OCI-M2 (cell line): Measurements from ENCODE around the gene SCML1.

ENCODE experiments used
- DNase-seq: peaks from one replicate; lab custom pipeline; 2025; ENCODE audit not compliant: unreplicated experiment; lab: John Stamatoyannopoulos, UW

The SCML1 gene

DNA sequence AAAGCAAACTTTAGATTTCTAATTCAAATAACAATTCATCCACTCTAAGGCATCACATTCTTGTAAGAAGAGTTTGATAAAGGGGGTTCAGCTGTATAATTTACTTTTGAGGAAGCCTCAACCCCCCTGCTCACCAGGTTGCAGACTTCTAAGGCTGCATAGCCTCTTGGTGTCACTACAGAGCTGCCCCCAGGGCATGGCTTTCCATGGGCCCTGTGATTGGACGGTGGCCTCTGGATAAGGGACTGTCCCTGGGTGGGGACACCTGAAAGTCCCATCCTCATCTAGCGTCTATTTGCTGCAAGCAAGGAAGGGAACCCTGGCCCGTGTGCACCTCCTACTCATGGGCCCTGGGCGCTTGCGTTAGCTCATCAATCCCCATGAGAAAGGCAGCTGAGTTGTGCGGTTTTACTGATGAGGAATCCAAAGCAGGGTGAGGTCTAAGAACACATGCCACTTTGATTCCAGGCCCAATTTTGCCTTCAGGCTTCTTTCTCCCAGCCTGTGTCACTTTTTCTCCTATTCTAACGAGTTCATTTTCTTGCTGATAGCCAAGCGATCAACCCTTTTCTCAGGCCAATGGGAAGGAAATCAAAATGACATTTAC lies 51.8 kb downstream of the SCML1 start:
- DNase-seq, result no peak

DNA sequence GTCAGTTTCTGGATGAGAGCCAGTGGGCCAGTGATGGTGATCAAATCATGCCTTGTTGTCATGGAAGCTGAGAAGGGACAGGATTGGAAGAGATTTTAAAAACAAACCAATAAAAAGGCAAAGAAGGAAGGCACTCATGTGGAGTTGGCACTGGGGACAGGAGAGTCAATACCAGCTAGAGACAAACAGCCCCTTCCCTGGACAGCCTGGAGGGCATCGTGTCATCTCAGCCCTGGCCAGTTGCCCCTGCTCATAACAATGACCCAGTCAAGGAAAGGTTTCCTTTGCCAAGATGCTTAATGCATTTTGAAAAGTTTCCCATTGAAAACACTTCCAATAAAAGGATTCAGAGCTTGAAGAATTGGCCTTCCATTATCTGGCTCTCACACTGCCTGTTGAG lies 55.5 kb downstream of the SCML1 start:
- DNase-seq, result no peak

DNA sequence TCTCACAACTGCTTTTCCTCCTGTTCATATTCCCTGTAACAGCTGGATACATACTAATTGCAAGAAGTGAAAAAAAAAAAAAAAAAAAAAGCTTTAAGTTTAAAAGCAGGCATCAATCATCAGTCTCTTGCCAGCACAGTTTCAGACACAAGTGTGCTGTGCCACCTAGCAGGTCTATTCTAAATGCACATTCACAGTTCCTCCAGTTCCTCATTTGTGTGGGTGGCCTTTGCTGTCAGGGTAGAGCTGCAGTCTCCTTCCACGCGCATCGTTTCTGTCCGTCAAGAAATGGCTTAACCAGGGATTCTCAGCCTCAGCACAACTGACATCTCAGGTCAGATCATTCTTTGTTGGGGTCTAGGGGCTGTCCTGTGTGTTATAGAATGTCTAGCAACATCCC lies 61.6 kb downstream of the SCML1 start:
- DNase-seq, result no peak

DNA sequence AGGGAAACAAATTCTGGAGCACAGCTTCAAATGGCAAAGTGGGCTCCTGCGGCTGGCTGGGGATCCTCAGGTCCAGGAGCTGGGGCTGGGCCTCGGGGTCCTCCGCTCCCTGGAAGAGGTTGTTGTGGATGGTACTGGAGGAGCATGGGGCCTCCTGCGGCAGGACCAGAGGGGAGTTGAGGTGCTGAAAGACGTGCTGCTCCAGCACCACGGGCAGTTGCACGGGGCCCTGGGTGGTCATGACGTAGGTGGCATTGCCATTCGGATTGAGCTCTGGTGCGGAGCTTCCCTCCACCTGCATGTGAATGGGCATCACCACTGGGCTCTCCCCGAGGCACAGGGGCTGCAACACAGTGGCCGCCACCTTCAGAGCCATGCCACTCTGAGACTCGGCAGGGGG lies 64.1 kb downstream of the SCML1 start:
- no peak for DNase-seq

DNA sequence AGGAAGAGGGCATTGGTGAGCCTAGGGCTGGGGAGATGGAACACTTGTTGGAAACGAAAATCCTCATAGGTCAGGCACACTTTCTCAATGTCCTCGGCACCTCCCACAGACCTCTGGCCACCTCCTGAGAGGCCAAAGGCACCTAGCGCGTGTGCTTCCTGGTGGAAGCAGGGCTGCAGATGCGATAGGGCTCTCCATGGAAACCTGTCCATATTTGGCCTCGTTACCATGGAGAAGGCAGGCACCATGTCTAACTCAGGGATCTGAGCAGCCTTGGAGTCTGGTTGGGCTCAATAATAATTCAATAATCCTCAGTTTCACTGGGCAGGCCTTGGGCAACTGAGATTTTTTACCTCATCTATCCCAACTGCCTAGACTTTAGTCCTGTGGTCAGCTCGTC lies 65.5 kb downstream of the SCML1 start:
- DNase-seq, result no peak

DNA sequence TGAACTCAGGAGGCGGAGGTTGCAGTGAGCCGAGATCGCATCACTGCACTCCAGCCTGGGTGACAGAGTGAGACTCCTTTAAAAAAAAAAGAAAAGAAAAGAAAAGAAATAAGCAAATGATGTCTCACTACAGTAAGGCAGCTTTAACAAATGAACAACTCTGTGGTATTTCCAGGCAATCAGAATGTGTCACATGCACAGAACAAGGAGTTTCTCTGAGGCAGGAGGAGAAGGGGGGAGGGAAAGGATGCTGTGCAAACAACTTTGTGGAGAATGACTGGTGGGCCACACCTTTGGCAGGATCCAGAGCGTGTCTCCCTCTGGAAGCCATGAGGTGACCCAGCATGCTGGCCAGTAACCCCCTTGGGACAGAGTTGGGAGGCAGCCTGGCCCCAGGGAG lies 66.2 kb downstream of the SCML1 start:
- no peak for DNase-seq
